Placental pericyte (primary cell): ENCODE data around the gene KIAA0825. TPM values are rescaled to one million over a fixed set of nuclear protein-coding genes. Genes with fewer than 3 reads are reported as not detected.

Experiments used
- total RNA-seq: library from RNA; depleted of rRNA; stranded (reverse); fragments of >200 nt; gene quantifications from 2 replicates; pipeline ENCODE4 v1.2.3, GENCODE V29; 2012

KIAA0825 gene, protein sequence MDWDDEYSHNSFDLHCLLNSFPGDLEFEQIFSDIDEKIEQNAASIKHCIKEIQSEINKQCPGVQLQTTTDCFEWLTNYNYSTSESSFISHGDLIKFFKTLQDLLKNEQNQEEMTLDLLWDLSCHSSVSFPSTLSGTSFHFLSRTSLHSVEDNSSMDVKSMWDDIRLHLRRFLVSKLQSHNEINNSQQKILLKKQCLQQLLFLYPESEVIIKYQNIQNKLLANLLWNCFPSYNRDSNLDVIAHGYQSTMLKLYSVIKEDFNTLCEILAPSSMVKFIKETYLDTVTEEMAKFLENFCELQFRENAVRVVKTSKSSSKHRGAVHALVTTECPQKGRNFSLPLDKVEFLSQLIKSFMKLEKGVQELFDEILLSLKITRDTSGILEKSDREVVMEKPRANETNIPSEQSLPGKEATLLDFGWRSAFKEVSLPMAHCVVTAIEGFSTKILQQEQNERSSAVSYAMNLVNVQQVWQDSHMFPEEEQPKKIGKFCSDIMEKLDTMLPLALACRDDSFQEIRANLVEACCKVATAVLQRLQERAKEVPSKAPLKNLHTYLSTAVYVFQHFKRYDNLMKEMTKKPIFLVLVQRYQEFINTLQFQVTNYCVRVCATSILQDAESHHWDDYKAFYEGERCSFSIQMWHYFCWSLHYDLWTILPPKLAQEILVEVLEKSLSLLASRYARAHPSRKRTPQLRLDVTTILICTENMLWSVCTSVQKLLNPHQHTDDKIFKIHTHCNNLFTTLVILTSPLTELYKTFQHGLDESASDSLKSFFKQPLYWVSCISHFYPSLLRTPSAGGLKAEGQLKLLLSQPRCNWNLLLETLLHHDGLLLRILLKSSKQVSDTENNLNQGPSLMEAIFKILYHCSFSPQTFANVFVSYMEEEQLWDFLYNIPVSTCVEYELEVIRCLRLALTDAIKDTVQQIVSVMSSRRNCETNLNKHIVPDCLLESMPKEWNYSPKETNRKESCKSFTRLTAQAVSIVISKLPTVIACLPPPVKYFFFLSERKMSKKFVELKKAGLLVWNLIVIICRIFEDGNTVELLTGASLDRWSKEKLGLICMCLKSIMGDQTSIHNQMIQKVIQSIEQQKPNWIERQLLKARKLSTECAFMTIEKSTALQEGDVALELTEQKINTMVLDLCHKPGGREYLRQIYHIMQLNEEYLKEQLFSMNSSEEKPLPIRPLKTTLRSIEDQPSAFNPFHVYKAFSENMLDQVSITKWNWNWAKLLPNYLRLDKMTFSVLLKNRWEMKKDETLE (N-terminal part only)
- 1.5 and 6.0 TPM in 2 replicates for total RNA-seq

GRCh38 chr5:94618493-94619328, at the start of gene KIAA0825, which contains the start of gene SLF1:
Gene KIAA0825 (minus strand): TSS chr5:94618604. CDS start chr5:94537126, 81,478 bp downstream.
Gene SLF1 (plus strand): TSS chr5:94618669. CDS start chr5:94628811, 10,142 bp downstream.

Other genes with a start within 250 kb of the KIAA0825 start
- gene SLF1, start 65 bp upstream of the KIAA0825 start, total RNA-seq, result 1.3 and 9.9 TPM in 2 replicates